ACC112 (cell line): ENCODE results near the gene DYNLT4.

Source experiments
- H2AFZ ChIP-seq: fragments of 200-600 bp; sonication (generic); one replicate; pipeline ENCODE4 v1.6.0; 2017; ENCODE audit warnings: antibody characterized with exemption, low read length; ENCODE audit not compliant: unreplicated experiment
- H3K27ac ChIP-seq: fragments of 200-600 bp; sonication (generic); 2 replicates; pipeline ENCODE4 v1.5.1; 2014; ENCODE audit warnings: low read depth, mild to moderate bottlenecking, antibody characterized with exemption, low read length, moderate library complexity
- H3K27me3 ChIP-seq: fragments of 200-600 bp; sonication (generic); 2 replicates; pipeline ENCODE4 v1.6.1; 2014; ENCODE audit warnings: mild to moderate bottlenecking, antibody characterized with exemption, low read length, moderate library complexity, mixed read lengths; ENCODE audit not compliant: insufficient read depth
- H3K36me3 ChIP-seq: fragments of 200-600 bp; sonication (generic); 2 replicates; pipeline ENCODE4 v1.6.1; 2016; ENCODE audit warnings: mild to moderate bottlenecking, antibody characterized with exemption, low read length, moderate library complexity, mixed read lengths; ENCODE audit not compliant: insufficient read depth
- H3K4me1 ChIP-seq: fragments of 200-600 bp; sonication (generic); one replicate; pipeline ENCODE4 v1.6.1; 2016; ENCODE audit warnings: low read length, mixed read lengths; ENCODE audit not compliant: insufficient read depth, unreplicated experiment, control insufficient read depth
- H3K4me3 ChIP-seq: fragments of 200-600 bp; sonication (generic); 2 replicates; pipeline ENCODE4 v1.5.1; 2014; ENCODE audit warnings: mild to moderate bottlenecking, low read depth, low read length
- H3K79me2 ChIP-seq: fragments of 200-600 bp; sonication (generic); one replicate; pipeline ENCODE4 v1.6.0; 2016; ENCODE audit warnings: low read length; ENCODE audit not compliant: control insufficient read depth, unreplicated experiment, insufficient read depth

DYNLT4 gene

DNA sequence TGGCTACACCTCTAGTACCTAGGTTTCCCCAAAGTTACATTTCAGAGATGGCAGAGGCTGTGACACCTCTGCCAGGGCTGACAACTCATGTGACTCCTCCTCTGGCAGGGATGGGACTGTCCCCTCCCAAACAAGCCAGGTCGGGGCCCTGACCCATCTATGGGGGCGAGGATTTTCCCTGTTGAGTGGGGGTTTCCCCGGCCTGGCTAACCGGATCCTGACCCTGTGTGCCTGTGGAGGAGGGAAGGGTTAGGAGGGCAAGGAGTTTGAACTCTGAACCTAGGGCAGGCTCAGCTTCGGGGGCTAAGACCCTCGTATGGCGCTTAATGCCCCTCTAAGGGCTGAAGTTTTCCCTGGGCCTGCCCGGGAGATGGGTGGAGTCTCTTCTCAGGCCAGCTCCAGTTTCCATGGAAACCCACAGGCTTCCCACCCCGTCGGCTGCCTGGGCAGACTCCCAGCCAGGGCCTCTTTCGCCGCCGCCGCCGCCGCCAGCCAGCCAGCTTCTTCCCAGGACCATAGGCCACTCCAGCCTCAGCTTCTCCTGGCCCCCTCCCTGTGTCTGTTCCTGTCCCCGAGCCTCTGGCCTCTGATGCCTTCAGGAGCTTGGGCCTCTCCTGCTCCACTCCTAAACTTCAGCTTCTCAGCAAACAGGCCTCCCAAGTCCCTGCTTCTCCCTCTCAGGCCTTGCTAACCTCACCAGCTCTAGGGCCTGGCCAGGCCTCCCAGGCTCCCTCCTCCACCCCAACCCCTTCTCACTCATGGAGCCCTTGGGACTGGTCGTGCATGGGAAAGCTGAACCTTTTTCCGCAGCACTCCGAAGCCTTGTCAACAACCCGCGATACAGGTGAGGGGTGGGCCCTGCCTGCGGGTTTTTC, 1.1 kb upstream of the DYNLT4 start, which contains the start of gene BTBD19:
Gene BTBD19, plus strand, starts transcription at position 461 of the 875 bp plus-strand sequence. Its CDS starts 298 bp downstream, at position 759.
- peak within 1 kb of the TSS; percentile 72 for H3K4me3 ChIP-seq
- peaks cover 17% of the 10 kb centered on the region; the same call in 1 of the 2 replicates for H3K36me3 ChIP-seq
- H3K4me1 ChIP-seq: peaks cover 69% of the 10 kb centered on the region
- H3K27ac ChIP-seq: peak within 1 kb of the TSS; percentile 99
- H2AFZ ChIP-seq: no peak within 1 kb of the TSS
- peaks cover 29% of the 10 kb centered on the region for H3K79me2 ChIP-seq
- no peaks in the 10 kb centered on the region for H3K27me3 ChIP-seq

DNA sequence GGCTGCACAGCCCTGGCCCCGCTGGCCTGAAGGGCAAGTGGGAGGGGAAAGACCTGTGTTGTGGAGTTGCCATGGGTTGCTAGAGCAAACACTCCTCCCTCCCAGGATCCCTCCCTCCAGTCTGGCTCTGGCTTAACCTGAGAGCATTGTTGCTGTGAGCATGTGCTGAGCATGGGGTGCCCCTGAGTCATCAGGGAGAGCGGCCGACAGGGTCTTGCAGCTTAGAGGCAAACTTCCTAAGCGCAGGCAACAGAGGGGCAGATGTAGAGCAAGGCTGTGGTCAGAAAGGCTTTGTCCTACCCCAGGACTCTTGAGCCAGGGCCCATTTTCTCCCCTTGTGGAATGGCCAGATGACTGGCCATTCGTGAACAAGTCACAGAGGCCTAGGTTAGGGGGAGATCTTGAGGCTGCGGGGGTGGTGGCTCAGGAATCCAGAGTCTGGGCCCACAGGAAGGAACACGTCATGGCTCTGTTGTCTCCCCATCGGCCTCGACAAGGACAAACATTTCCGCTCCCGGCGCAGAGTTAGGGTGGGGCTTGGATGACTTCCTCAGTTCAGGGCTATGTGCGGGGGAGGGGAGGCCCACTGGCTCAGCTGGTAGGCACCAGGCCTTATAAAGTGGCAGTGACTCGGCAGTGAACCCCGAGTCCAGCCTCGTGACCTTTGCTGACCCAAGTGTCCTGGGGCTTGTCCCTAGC, 362 bp upstream of the DYNLT4 start:
- Histone ChIP-seq H3K27me3 (no peaks in the 10 kb centered on the region), H3K27ac (peak overlapping the region; percentile 99), H2AFZ (no peak overlapping the region), H3K36me3 (peaks cover 17% of the 10 kb centered on the region; the same call in 1 of the 2 replicates), H3K4me1 (peaks cover 77% of the 10 kb centered on the region), H3K4me3 (peak overlapping the region; percentile 72), H3K79me2 (peaks cover 37% of the 10 kb centered on the region)

DNA sequence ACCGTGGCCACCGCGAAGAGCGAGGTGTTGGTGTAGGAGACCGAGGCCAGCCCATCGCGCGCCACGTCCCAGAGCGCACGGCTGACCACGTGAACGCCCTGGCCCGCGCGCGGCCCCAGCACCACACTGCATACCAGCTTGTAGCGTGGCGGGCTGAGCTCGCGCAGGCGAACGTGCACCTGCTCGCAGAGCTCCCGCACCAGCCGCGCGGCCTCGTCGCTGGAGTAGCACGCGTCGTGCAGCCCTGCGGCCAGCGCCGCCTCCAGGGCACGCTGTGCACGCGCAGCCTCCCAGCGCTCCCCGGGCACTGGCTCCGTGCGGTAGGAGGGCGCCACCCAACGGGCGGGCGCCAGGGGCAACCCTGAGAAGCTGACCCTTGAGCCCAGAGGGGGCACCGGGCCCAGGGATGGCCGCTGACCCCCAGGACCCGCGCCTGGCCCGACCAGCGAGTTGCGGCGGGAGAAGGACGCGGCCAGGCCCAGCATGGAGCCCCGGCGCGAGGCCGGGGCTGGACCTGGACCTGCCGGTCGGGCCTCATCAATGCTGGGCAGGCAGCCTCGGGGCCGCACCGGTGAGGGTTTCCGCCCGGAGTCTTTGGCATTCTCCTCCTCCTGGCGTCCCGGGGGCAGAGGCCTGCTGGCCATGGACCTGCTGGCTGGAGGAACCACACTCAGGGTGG, 987 bp downstream of the DYNLT4 start:
- Histone ChIP-seq H3K27ac (peak overlapping the region; percentile 99), H3K36me3 (peaks cover 24% of the 10 kb centered on the region; the same call in 1 of the 2 replicates), H3K79me2 (peaks cover 46% of the 10 kb centered on the region), H2AFZ (no peak overlapping the region), H3K4me3 (peak overlapping the region; percentile 3; the same call in 1 of the 2 replicates), H3K27me3 (no peaks in the 10 kb centered on the region), H3K4me1 (peaks cover 74% of the 10 kb centered on the region)

DNA sequence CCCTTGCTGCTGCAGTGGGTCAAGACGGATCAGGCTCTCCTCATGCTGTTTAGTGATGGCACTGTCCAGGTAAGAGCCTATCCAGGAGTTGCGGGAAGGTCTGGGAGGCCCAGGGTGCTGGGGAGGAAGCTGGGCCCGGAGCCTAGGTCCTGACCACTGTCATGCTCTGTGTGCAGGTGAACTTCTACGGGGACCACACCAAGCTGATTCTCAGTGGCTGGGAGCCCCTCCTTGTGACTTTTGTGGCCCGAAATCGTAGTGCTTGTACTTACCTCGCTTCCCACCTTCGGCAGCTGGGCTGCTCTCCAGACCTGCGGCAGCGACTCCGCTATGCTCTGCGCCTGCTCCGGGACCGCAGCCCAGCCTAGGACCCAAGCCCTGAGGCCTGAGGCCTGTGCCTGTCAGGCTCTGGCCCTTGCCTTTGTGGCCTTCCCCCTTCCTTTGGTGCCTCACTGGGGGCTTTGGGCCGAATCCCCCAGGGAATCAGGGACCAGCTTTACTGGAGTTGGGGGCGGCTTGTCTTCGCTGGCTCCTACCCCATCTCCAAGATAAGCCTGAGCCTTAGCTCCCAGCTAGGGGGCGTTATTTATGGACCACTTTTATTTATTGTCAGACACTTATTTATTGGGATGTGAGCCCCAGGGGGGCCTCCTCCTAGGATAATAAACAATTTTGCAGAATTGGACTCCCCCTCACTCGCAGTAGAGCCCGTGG, 1.7 kb downstream of the DYNLT4 start:
- no peak overlapping the region for H2AFZ ChIP-seq
- peaks cover 68% of the 10 kb centered on the region for H3K4me1 ChIP-seq
- H3K79me2 ChIP-seq: peaks cover 49% of the 10 kb centered on the region
- H3K27ac ChIP-seq: peak overlapping the region; percentile 99
- no peak overlapping the region for H3K4me3 ChIP-seq
- peaks cover 24% of the 10 kb centered on the region; the same call in 1 of the 2 replicates for H3K36me3 ChIP-seq
- no peaks in the 10 kb centered on the region for H3K27me3 ChIP-seq

DNA sequence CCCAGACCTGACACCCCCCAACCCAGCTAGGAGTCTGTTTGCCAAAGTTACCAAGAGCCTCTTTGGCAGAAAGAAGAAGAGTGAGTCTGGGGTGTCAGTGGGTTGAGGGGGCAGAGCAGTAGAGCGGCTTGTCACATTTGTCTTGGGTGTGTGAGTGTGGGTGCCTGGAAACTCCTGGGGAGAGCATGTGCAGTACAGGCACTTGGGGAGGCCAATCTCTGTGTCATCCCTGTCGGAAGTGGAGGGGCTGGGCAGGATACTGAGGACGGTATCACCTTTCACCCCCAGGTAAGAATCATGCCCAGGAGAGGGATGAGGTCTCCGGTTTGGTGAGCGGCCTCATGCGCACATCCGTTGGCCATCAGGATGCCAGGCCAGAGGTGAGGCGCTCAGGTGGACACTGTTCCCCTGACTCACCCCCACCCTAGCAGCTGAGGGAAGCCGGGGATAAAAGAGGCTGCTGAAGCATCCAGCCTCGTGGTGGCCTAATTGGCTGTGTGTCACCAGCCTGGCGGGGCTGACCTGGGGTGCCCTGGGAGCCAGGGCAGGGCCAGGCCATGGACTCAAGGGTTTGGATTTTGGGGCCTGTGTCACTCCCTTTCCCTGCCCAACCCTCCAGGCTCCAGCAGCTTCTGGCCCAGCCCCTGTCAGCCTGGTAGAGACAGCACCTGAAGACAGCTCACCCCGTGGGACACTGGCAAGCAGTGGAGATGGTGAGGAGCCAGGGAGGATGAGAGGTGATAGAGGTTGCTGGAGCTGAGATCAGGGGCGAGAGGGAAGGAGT, 3.6 kb downstream of the DYNLT4 start:
- H3K27ac ChIP-seq: peak overlapping the region; percentile 22; the same call in 1 of the 2 replicates

DNA sequence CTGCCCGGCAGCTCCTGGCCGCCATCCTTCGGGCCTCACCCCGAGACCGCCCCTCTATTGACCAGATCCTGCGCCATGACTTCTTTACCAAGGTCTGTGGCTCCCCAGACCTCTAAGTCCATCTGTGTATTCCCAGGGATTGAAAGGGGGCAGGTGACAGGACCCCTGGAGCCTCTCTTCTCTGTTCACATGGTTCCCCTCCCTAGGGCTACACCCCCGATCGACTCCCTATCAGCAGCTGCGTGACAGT, 4.2 kb downstream of the DYNLT4 start:
- Histone ChIP-seq H2AFZ (no peak overlapping the region), H3K36me3 (peaks cover 24% of the 10 kb centered on the region; the same call in 1 of the 2 replicates), H3K4me1 (peaks cover 49% of the 10 kb centered on the region), H3K27ac (peak overlapping the region; percentile 22; the same call in 1 of the 2 replicates), H3K27me3 (no peaks in the 10 kb centered on the region), H3K4me3 (peak overlapping the region; percentile 95; the same call in 1 of the 2 replicates), H3K79me2 (peaks cover 33% of the 10 kb centered on the region)

More for the DNA sequence above, 3.6 kb downstream of the DYNLT4 start:
- H3K27me3 ChIP-seq: no peaks in the 10 kb centered on the region
- H2AFZ ChIP-seq: no peak overlapping the region
- H3K4me1 ChIP-seq: peaks cover 53% of the 10 kb centered on the region
- peaks cover 24% of the 10 kb centered on the region; the same call in 1 of the 2 replicates for H3K36me3 ChIP-seq
- H3K4me3 ChIP-seq: peak overlapping the region; percentile 95; the same call in 1 of the 2 replicates
- H3K79me2 ChIP-seq: peaks cover 33% of the 10 kb centered on the region

DNA sequence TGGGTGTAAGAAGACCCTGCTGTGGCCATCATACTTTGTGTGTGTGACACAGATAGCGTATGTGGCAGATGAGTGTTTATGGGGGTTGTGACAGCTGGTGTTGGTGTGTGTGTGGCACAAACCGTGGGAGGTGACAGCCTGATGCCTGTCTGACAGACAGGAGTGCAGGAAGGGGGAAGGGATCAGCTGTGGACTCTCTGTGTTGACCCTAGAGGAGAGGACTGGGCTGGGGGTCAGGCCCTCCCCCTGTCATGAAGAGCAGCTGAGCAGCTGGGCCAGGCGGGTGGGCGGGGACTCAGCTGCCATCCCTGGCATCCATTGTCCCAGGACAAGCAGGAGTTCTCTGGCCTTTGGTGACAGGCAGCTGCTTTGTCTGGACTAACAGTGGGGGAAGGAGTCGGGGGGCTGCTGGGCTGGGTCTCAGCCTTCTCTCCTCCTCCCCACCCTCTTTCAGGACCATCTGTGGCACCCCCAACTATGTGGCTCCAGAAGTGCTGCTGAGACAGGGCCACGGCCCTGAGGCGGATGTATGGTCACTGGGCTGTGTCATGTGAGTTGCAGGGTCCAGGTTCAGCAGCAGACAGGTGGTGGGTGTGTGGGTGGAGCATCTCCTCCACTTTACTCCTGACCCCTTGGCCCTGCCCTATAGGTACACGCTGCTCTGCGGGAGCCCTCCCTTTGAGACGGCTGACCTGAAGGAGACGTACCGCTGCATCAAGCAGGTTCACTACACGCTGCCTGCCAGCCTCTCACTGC, 4.7 kb downstream of the DYNLT4 start:
- H3K36me3 ChIP-seq: peaks cover 24% of the 10 kb centered on the region; the same call in 1 of the 2 replicates
- H3K27me3 ChIP-seq: no peaks in the 10 kb centered on the region
- H3K4me3 ChIP-seq: peak overlapping the region; percentile 95
- H3K27ac ChIP-seq: peak overlapping the region; percentile 53; the same call in 1 of the 2 replicates
- peaks cover 46% of the 10 kb centered on the region for H3K4me1 ChIP-seq
- no peak overlapping the region for H2AFZ ChIP-seq
- peaks cover 33% of the 10 kb centered on the region for H3K79me2 ChIP-seq

DNA sequence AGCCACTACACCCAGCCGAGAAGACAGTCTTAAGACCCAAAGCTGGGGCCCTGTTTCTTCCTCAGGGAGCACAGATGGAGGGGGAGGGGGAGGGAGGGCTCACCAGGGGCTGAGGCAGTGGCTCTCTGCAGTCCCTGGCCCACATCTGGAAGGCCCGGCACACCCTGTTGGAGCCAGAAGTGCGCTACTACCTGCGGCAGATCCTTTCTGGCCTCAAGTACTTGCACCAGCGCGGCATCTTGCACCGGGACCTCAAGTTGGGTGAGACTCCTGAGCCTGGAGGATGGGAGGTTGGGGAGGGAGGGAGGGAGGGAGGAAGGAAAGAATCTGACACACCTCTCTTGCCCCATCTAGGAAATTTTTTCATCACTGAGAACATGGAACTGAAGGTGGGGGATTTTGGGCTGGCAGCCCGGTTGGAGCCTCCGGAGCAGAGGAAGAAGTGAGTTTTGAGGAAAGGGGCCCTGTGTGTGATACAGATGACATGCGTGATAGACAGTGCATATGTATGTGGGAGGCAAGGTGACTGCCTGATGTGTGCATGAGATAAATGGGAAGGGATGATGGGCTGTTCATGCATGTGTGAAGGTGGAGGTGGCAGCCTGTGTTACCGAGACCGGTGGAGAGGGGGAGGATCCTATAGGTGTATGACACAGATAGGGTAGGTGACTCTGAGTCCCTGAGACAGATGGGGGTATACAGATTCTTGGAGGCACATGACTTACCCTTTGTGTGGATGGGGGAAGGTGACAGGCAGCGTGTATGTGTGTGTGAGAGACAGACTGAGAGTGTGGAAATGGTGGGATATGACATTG, 5.5 kb downstream of the DYNLT4 start:
- peak overlapping the region; percentile 53; the same call in 1 of the 2 replicates for H3K27ac ChIP-seq
- H3K4me1 ChIP-seq: peaks cover 42% of the 10 kb centered on the region
- H3K36me3 ChIP-seq: peaks cover 24% of the 10 kb centered on the region; the same call in 1 of the 2 replicates
- H3K27me3 ChIP-seq: no peaks in the 10 kb centered on the region
- H2AFZ ChIP-seq: no peak overlapping the region
- H3K4me3 ChIP-seq: peak overlapping the region; percentile 95
- peaks cover 33% of the 10 kb centered on the region for H3K79me2 ChIP-seq
